ENCODE data around the gene CNPY2.
"Not testable (repeated sequence)": the region's sequence is repeated elsewhere in the genome, so short reads cannot be mapped to it uniquely, and the experiment has no call there.

CNPY2 gene

GRCh38 chr12:56335527-56335926, 19.7 kb upstream of the CNPY2 start:
- not testable (repeated sequence) for H3K4me3 ChIP-seq, H3K27ac ChIP-seq

GRCh38 chr12:56334490-56334793, 18.7 kb upstream of the CNPY2 start:
- Histone ChIP-seq H3K4me3 (peak overlapping the region; percentile 38 to 58 (median 48)), H3K27ac (peak overlapping the region; percentile 68 to 97 (median 92))

- Histone ChIP-seq H3K4me3 (peak within 1 kb of the TSS; percentile 38 to 58 (median 48)), H3K27ac (peak within 1 kb of the TSS; percentile 68 to 97 (median 92))
Measured at GRCh38 chr12:56333679-56334489, 18.1 kb upstream of the CNPY2 start, which contains the start of gene PAN2. Gene PAN2 (minus strand): TSS chr12:56334000. CDS start chr12:56333094, 906 bp downstream.

GRCh38 chr12:56333197-56333678, 17.4 kb upstream of the CNPY2 start:
- Histone ChIP-seq H3K4me3 (peak overlapping the region; percentile 38 to 58 (median 48)), H3K27ac (peak overlapping the region; percentile 44 to 97 (median 92))

- peak overlapping the region; percentile 38 to 58 (median 48) for H3K4me3 ChIP-seq
- H3K27ac ChIP-seq, result peak overlapping the region in 19 of 21 experiments; percentile 82 to 97 (median 92)
Measured at GRCh38 chr12:56332512-56333196, 16.9 kb upstream of the CNPY2 start.

- Histone ChIP-seq H3K4me3 (no peak overlapping the region), H3K27ac (no peak overlapping the region)
Measured at GRCh38 chr12:56330936-56331490, 15.2 kb upstream of the CNPY2 start.

- no peak overlapping the region for H3K4me3 ChIP-seq
- no peak overlapping the region for H3K27ac ChIP-seq
Measured at GRCh38 chr12:56326533-56326932, 10.7 kb upstream of the CNPY2 start.

GRCh38 chr12:56326126-56326525, 10.3 kb upstream of the CNPY2 start:
- no peak overlapping the region for H3K27ac ChIP-seq
- no peak overlapping the region for H3K4me3 ChIP-seq

- no peak overlapping the region for H3K4me3 ChIP-seq
- no peak overlapping the region for H3K27ac ChIP-seq
Measured at GRCh38 chr12:56324206-56324605, 8.4 kb upstream of the CNPY2 start.

- H3K4me3 ChIP-seq, H3K27ac ChIP-seq: not testable (repeated sequence)
Measured at GRCh38 chr12:56321610-56322009, 5.8 kb upstream of the CNPY2 start.

GRCh38 chr12:56321027-56321426, 5.2 kb upstream of the CNPY2 start:
- no peak overlapping the region for H3K27ac ChIP-seq
- no peak overlapping the region for H3K4me3 ChIP-seq

- Histone ChIP-seq H3K4me3 (no peak overlapping the region), H3K27ac (no peak overlapping the region)
Measured at GRCh38 chr12:56317675-56318074, 1.9 kb upstream of the CNPY2 start.

GRCh38 chr12:56315249-56315621, 553 bp downstream of the CNPY2 start:
- Histone ChIP-seq H3K4me3 (peak overlapping the region; percentile 67 to 93 (median 89)), H3K27ac (peak overlapping the region; percentile 79 to 99 (median 95))

GRCh38 chr12:56311003-56311402, 4.8 kb downstream of the CNPY2 start:
- Histone ChIP-seq H3K27ac (no peak overlapping the region), H3K4me3 (no peak overlapping the region)

- no peak overlapping the region for H3K4me3 ChIP-seq
- no peak overlapping the region for H3K27ac ChIP-seq
Measured at GRCh38 chr12:56308714-56309113, 7.1 kb downstream of the CNPY2 start.

GRCh38 chr12:56307221-56307965, 8.4 kb downstream of the CNPY2 start:
- H3K4me3 ChIP-seq, result no peak overlapping the region

GRCh38 chr12:56304872-56305590, 10.8 kb downstream of the CNPY2 start:
- Histone ChIP-seq H3K27ac (peak overlapping the region in 1 of 21 experiments; percentile 4), H3K4me3 (no peak overlapping the region)

More at GRCh38 chr12:56307221-56307965, 8.4 kb downstream of the CNPY2 start:
- no peak overlapping the region for H3K27ac ChIP-seq

- Histone ChIP-seq H3K27ac (no peak overlapping the region), H3K4me3 (no peak overlapping the region)
Measured at GRCh38 chr12:56304276-56304675, 11.5 kb downstream of the CNPY2 start.
